GM18508 (cell line): ENCODE measurements around the gene CPNE7.
"Not testable (repeated sequence)": the region's sequence is repeated elsewhere in the genome, so short reads cannot be mapped to it uniquely, and the experiment has no call there.

Experiments used
- ATAC-seq: cut with Tn5 transposase; IDR thresholded peaks from one replicate; pipeline ENCODE4 v1.9.1; 2021; ENCODE audit warnings: moderate number of reproducible peaks; ENCODE audit not compliant: insufficient read depth, unreplicated experiment

Gene CPNE7

GRCh38 chr16:89564476-89565255 lies 10.9 kb upstream of the CPNE7 start:
- ATAC-seq, result no peak

GRCh38 chr16:89565256-89565505 lies 10.4 kb upstream of the CPNE7 start:
- ATAC-seq, result no peak

GRCh38 chr16:89565506-89566372 lies 9.8 kb upstream of the CPNE7 start:
- ATAC-seq, result no peak

- ATAC-seq, result no peak
These were observed 7.6 kb upstream of the CPNE7 start for GRCh38 chr16:89567656-89568594.

GRCh38 chr16:89569506-89570341 lies 5.8 kb upstream of the CPNE7 start:
- ATAC-seq, result no peak

GRCh38 chr16:89570342-89570923 lies 5.1 kb upstream of the CPNE7 start:
- no peak for ATAC-seq

- ATAC-seq, result not testable (repeated sequence)
These were observed 4.5 kb upstream of the CPNE7 start for GRCh38 chr16:89570983-89571598.

GRCh38 chr16:89571636-89572035 lies 3.9 kb upstream of the CPNE7 start:
- no peak for ATAC-seq

- no peak for ATAC-seq
These were observed 3.5 kb upstream of the CPNE7 start for GRCh38 chr16:89572073-89572484.

- ATAC-seq, result no peak
These were observed 2.9 kb upstream of the CPNE7 start for GRCh38 chr16:89572485-89573205.

GRCh38 chr16:89573826-89574680 lies 1.5 kb upstream of the CPNE7 start:
- ATAC-seq, result no peak

GRCh38 chr16:89574681-89575246 lies 794 bp upstream of the CPNE7 start:
- ATAC-seq, result no peak

GRCh38 chr16:89576153-89577054 lies 846 bp downstream of the CPNE7 start:
- no peak for ATAC-seq

GRCh38 chr16:89577055-89577759 lies 1.6 kb downstream of the CPNE7 start:
- ATAC-seq, result no peak

- ATAC-seq, result no peak
These were observed 3.8 kb downstream of the CPNE7 start for GRCh38 chr16:89579351-89579750.
